ENCODE data around the gene TNK2.
"Not testable (repeated sequence)": the region's sequence is repeated elsewhere in the genome, so short reads cannot be mapped to it uniquely, and the experiment has no call there.

The TNK2 gene

GRCh38 chr3:195883160-195883559, 25.2 kb downstream of the TNK2 start:
- FAIRE-seq, result no peak

GRCh38 chr3:195882002-195882441, 26.3 kb downstream of the TNK2 start:
- FAIRE-seq, result no peak

- no peak for FAIRE-seq
These were observed 26.9 kb downstream of the TNK2 start for GRCh38 chr3:195881276-195881988.

- FAIRE-seq, result no peak
These were observed 28.3 kb downstream of the TNK2 start for GRCh38 chr3:195880037-195880431.

- no peak for FAIRE-seq
These were observed 28.8 kb downstream of the TNK2 start for GRCh38 chr3:195879416-195880036.

GRCh38 chr3:195878424-195879274, 29.7 kb downstream of the TNK2 start:
- FAIRE-seq, result no peak

GRCh38 chr3:195877767-195878423, 30.5 kb downstream of the TNK2 start:
- FAIRE-seq, result no peak

- FAIRE-seq, result no peak
These were observed 31.1 kb downstream of the TNK2 start for GRCh38 chr3:195877136-195877715.

GRCh38 chr3:195876297-195877064, 31.9 kb downstream of the TNK2 start:
- FAIRE-seq, result no peak

GRCh38 chr3:195875482-195876236, 32.7 kb downstream of the TNK2 start:
- FAIRE-seq, result no peak

- FAIRE-seq, result no peak
These were observed 34.4 kb downstream of the TNK2 start for GRCh38 chr3:195873971-195874370.

- no peak for FAIRE-seq
These were observed 35.0 kb downstream of the TNK2 start for GRCh38 chr3:195873281-195873887.

- no peak for FAIRE-seq
These were observed 35.6 kb downstream of the TNK2 start for GRCh38 chr3:195872800-195873199.

- no peak for FAIRE-seq
These were observed 36.3 kb downstream of the TNK2 start for GRCh38 chr3:195872097-195872496.

- FAIRE-seq, result not testable (repeated sequence)
These were observed 36.7 kb downstream of the TNK2 start for GRCh38 chr3:195871686-195872085.

- FAIRE-seq, result no peak
These were observed 37.4 kb downstream of the TNK2 start for GRCh38 chr3:195870937-195871336.

GRCh38 chr3:195870442-195870841, 37.9 kb downstream of the TNK2 start:
- FAIRE-seq, result no peak

GRCh38 chr3:195869413-195870001, 38.8 kb downstream of the TNK2 start:
- FAIRE-seq, result no peak

GRCh38 chr3:195868866-195869412, 39.4 kb downstream of the TNK2 start:
- no peak for FAIRE-seq

- FAIRE-seq, result no peak
These were observed 40.0 kb downstream of the TNK2 start for GRCh38 chr3:195868336-195868865.

All from islet of Langerhans (tissue), 1 donor.